Neural cell (in vitro differentiated cells): Measurements from ENCODE around the gene GLT8D1.

ENCODE experiments used
- CTCF ChIP-seq: fragments of 450-650 bp; IDR thresholded peaks from 2 replicates; pipeline ENCODE4 v1.5.1; 2014; ENCODE audit warnings: antibody characterized with exemption, mild to moderate bottlenecking, moderate library complexity; ENCODE audit not compliant: poor library complexity, severe bottlenecking
- EZH2 ChIP-seq: fragments of 200-600, 300-800 bp; shearing (Covaris generic), sonication (generic); IDR thresholded peaks from 2 replicates; pipeline ENCODE4 v1.6.1; 2014; ENCODE audit warnings: antibody characterized with exemption, low read length, borderline replicate concordance, mild to moderate bottlenecking; ENCODE audit not compliant: insufficient read depth, poor library complexity, severe bottlenecking

- TF ChIP-seq EZH2: no peak
- TF ChIP-seq CTCF: no peak
Observed at GRCh38 chr3:52650439-52650838, 55.2 kb downstream of the GLT8D1 start.
